Endodermal cell (in vitro differentiated cells): ENCODE measurements around the gene FARP2. TPM values are rescaled to one million over a fixed set of nuclear protein-coding genes. Genes with fewer than 3 reads are reported as not detected.
"Not testable (repeated sequence)": the region's sequence is repeated elsewhere in the genome, so short reads cannot be mapped to it uniquely, and the experiment has no call there.

Experiments used
- DNase-seq: peaks from one replicate; pipeline ENCODE4 v3.0.0-alpha.2; 2017
- H3K27ac ChIP-seq: 2 replicates; pipeline ENCODE4 v1.5.1; 2013; ENCODE audit warnings: mild to moderate bottlenecking, low read depth, low read length, moderate library complexity
- H3K27me3 ChIP-seq: 2 replicates; pipeline ENCODE4 v1.6.1; 2013; ENCODE audit warnings: mild to moderate bottlenecking, low read length, moderate library complexity; ENCODE audit not compliant: insufficient read depth, control insufficient read depth, poor library complexity, severe bottlenecking
- H3K36me3 ChIP-seq: 2 replicates; pipeline ENCODE4 v1.7.0; 2013; ENCODE audit warnings: mild to moderate bottlenecking, low read length, moderate library complexity; ENCODE audit not compliant: control insufficient read depth, insufficient read depth
- H3K4me1 ChIP-seq: one replicate; pipeline ENCODE4 v1.7.0; 2013; ENCODE audit warnings: low read length; ENCODE audit not compliant: control insufficient read depth, insufficient read depth
- H3K4me3 ChIP-seq: 2 replicates; pipeline ENCODE4 v1.5.1; 2013; ENCODE audit warnings: mild to moderate bottlenecking, low read length, moderate library complexity
- H3K9ac ChIP-seq: 2 replicates; pipeline ENCODE4 v1.6.1; 2013; ENCODE audit warnings: mild to moderate bottlenecking, low read length, moderate library complexity; ENCODE audit not compliant: poor library complexity, severe bottlenecking; ENCODE audit errors: extremely low read depth
- H3K9me3 ChIP-seq: 2 replicates; pipeline ENCODE4 v1.6.1; 2013; ENCODE audit warnings: mild to moderate bottlenecking, low read length, moderate library complexity; ENCODE audit not compliant: control insufficient read depth
- H3K27ac Mint-ChIP-seq: 2 replicates; pipeline ENCODE4 v1.8.0; 2020; ENCODE audit warnings: mixed read lengths
- H3K27me3 Mint-ChIP-seq: 2 replicates; pipeline ENCODE4 v1.8.0; 2021; ENCODE audit warnings: mild to moderate bottlenecking, mixed read lengths; ENCODE audit not compliant: insufficient read depth
- H3K36me3 Mint-ChIP-seq: 2 replicates; pipeline ENCODE4 v1.8.0; 2020; ENCODE audit warnings: low read depth, mixed read lengths
- H3K4me1 Mint-ChIP-seq: 2 replicates; pipeline ENCODE4 v1.8.0; 2020; ENCODE audit warnings: mixed read lengths
- H3K4me3 Mint-ChIP-seq: 2 replicates; pipeline ENCODE4 v1.8.0; 2020; ENCODE audit warnings: mild to moderate bottlenecking, moderate library complexity, mixed read lengths
- H3K9me3 Mint-ChIP-seq: 2 replicates; pipeline ENCODE4 v1.8.0; 2020; ENCODE audit warnings: mild to moderate bottlenecking, mixed read lengths
- CTCF ChIP-seq: fragments of 200-600 bp; sonication (generic); conservative IDR thresholded peaks from 2 replicates; pipeline ENCODE4 v1.5.0; 2021; ENCODE audit warnings: antibody characterized with exemption, mild to moderate bottlenecking
- WGBS, 2 experiments: methylation state at CpG; one replicate each; pipeline versions ENCODE4 v1.1.5 to v1.1.7; 2013; ENCODE audit warnings: missing lambda C conversion rate in 2 of 2, mixed read lengths in 1 of 2; ENCODE audit not compliant: insufficient coverage in 1 of 2, insufficient read length in 1 of 2; 5-methylcytosine and 5-hydroxymethylcytosine counted together
- total RNA-seq, 2 donors: library from RNA; stranded (reverse); fragmentation: NEBNext Ultra II Directional in 1 of 2; extraction: Animal tissue kit (Norgen Biotek cat#: 25700) in 1 of 2; gene quantifications; 2 replicates in 1 of 2; 3 replicates in 1 of 2; pipeline ENCODE4 v1.2.1, GENCODE V29; 2021

Gene FARP2
- total RNA-seq, 2 donors from 2014 or later: 36.4 to 51.4 TPM

DNA sequence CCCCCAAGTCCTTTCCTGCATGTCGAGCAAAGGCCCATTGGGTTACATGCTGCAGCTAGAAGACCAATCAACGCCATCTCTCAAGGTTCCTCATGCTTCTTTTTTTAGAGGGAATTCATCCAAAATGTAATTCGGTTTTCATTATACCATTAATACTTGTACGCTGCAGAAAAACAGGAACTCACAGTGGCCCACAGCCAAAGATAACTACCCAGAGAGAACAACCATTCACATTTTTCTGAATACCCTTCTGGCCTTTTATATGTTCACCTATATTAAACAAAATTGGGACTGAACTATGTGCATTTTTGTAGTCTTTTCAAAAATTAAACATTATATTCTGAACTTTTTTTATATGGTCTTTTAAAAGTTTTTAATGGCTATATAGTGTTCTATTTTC, 25.8 kb downstream of the FARP2 start:
- no peak overlapping the region for H3K4me3 Mint-ChIP-seq
- 95 to 100% methylated on average over 3 to 4 of the region's 4 CpGs for WGBS, 2 experiments

GRCh38 chr2:241385450-241385849, 29.4 kb downstream of the FARP2 start:
- H3K27ac ChIP-seq, H3K4me3 Mint-ChIP-seq, H3K9ac ChIP-seq, H3K4me1 ChIP-seq, H3K27me3 ChIP-seq, H3K27me3 Mint-ChIP-seq, H3K9me3 ChIP-seq, H3K9me3 Mint-ChIP-seq, DNase-seq, H3K27ac Mint-ChIP-seq, H3K4me3 ChIP-seq, H3K4me1 Mint-ChIP-seq: not testable (repeated sequence)
- H3K36me3 Mint-ChIP-seq: peaks cover 26% of the 10 kb centered on the region
- H3K36me3 ChIP-seq: peaks cover 28% of the 10 kb centered on the region
- 84 to 97% methylated on average over 4 to 7 of the region's 7 CpGs for WGBS, 2 experiments
- peak; percentile 55 for TF ChIP-seq CTCF

More for the DNA sequence above, 25.8 kb downstream of the FARP2 start:
- peaks cover 4% of the 10 kb centered on the region for H3K4me1 Mint-ChIP-seq
- no peak overlapping the region for H3K27ac ChIP-seq
- H3K9me3 ChIP-seq: no peaks in the 10 kb centered on the region
- H3K4me3 ChIP-seq: no peak overlapping the region
- no peak for DNase-seq
- H3K9ac ChIP-seq: no peak overlapping the region
- H3K4me1 ChIP-seq: no peaks in the 10 kb centered on the region
- H3K27me3 Mint-ChIP-seq: no peaks in the 10 kb centered on the region
- H3K9me3 Mint-ChIP-seq: no peaks in the 10 kb centered on the region
- no peak overlapping the region for H3K27ac Mint-ChIP-seq
- no peak for TF ChIP-seq CTCF
- H3K27me3 ChIP-seq: no peaks in the 10 kb centered on the region
- H3K36me3 ChIP-seq: peaks cover 20% of the 10 kb centered on the region
- peaks cover 19% of the 10 kb centered on the region for H3K36me3 Mint-ChIP-seq

DNA sequence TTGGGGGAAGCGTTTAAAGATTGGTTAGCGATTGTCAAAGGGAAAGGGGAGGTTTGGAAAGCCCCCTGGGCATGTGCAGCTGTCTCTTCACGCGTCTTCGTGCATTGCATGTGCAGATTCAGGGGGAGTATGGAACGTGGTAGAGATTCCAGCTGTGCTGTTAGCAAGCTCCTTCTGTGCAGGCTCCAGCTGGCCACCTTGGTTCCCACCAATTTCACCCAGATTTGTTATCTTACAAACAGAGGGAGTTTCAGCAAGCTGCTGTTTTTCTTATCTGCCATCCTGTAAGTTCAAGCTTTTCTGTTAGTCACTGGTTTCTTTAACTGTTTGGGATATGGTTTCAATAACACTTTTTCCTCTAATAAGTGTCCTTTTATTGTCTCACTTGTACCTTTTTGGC, 30.4 kb downstream of the FARP2 start:
- 86 to 91% methylated on average over 1 to 6 of the region's 6 CpGs for WGBS, 2 experiments
- no peaks in the 10 kb centered on the region for H3K9me3 ChIP-seq
- no peak overlapping the region for H3K9ac ChIP-seq
- Mint-ChIP-seq H3K27ac (no peak overlapping the region), H3K27me3 (no peaks in the 10 kb centered on the region), H3K9me3 (no peaks in the 10 kb centered on the region), H3K4me3 (no peak overlapping the region), H3K4me1 (peaks cover 4% of the 10 kb centered on the region), H3K36me3 (peaks cover 26% of the 10 kb centered on the region)
- no peak overlapping the region for H3K27ac ChIP-seq
- no peak for TF ChIP-seq CTCF
- H3K27me3 ChIP-seq: no peaks in the 10 kb centered on the region
- peaks cover 24% of the 10 kb centered on the region for H3K36me3 ChIP-seq
- H3K4me1 ChIP-seq: no peaks in the 10 kb centered on the region
- no peak overlapping the region for H3K4me3 ChIP-seq
- no peak for DNase-seq
